ENCODE measurements around the gene RBMS1. TPM values are rescaled to one million over a fixed set of nuclear protein-coding genes. Genes with fewer than 3 reads are reported as not detected.

Gene RBMS1
- total and polyA plus RNA-seq, 8 donors, result 91.7 to 133 (median 119) TPM

DNA sequence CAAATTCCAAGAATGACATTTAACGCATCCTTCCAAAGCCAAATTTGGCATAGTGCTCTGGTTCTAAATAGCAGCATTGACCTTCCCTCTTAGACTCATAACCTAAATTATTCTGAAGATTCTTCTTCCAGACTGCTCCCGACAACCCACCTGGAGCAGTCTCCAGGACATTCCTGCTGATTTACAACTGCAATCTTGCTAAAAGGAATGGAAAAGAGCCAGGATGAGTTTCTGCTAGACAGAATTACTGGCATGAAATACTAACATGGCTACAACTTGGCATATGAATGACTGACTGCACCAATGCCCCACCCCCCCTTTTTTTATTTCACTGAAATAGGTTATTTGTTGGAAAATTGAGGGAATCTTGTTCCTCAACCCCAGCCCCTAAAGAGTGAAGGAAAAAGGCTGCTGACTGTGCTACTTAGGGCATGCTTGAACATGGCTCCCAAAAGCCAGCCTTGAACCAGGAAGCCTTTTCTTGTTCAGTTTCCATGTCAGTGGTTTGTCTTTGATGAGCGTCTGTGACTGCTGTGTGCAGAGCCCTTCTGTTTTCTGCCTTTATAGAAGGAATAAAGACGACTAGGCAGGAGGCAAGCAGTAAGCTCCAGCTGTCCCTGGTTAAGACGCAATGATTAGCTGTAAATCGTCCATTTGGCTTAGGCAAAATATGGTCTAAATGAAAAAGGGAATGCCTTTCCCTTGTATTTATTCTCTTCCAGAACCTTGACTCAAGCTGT lies 246.1 kb downstream of the RBMS1 start:
- H3K27me3 ChIP-seq, result no peaks in the 10 kb centered on the region
- H3K4me3 ChIP-seq, result no peak overlapping the region
- H3K36me3 ChIP-seq, result no peaks in the 10 kb centered on the region
- DNase-seq, result no peak
- intact Hi-C loops (cut with DNase I), result no loop called here
- H3K27ac ChIP-seq, result no peak overlapping the region
- H3K4me1 ChIP-seq, result peaks cover 0 to 12% of the 10 kb centered on the region in 2 donors
- ATAC-seq, result no peak
- H3K9me3 ChIP-seq, result no peaks in the 10 kb centered on the region
- TF ChIP-seq, protein P1, sequence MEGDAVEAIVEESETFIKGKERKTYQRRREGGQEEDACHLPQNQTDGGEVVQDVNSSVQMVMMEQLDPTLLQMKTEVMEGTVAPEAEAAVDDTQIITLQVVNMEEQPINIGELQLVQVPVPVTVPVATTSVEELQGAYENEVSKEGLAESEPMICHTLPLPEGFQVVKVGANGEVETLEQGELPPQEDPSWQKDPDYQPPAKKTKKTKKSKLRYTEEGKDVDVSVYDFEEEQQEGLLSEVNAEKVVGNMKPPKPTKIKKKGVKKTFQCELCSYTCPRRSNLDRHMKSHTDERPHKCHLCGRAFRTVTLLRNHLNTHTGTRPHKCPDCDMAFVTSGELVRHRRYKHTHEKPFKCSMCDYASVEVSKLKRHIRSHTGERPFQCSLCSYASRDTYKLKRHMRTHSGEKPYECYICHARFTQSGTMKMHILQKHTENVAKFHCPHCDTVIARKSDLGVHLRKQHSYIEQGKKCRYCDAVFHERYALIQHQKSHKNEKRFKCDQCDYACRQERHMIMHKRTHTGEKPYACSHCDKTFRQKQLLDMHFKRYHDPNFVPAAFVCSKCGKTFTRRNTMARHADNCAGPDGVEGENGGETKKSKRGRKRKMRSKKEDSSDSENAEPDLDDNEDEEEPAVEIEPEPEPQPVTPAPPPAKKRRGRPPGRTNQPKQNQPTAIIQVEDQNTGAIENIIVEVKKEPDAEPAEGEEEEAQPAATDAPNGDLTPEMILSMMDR (IDR thresholded peaks at IDR 0.05), result no peak

DNA sequence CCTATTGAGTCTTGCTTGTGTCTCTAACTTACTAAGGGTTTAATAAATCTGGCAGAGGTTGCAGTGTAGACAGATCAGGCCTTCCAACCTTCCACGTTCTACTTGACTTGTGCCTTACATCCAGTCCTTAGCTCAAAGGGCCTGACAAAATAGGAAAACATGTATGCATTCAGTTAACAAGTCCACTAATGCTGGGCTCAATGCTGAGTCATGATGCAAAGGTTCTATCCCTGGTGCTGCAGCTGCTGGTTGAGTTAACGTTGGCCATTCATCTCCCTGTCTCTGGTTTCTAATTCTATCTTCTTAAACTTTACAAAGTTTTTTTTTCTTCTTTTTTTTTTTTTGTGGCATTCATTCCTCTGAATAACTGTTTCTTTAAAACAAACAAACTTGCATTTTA lies 247.3 kb downstream of the RBMS1 start:
- Histone ChIP-seq H3K36me3 (no peaks in the 10 kb centered on the region), H3K4me3 (no peak overlapping the region), H3K9me3 (no peaks in the 10 kb centered on the region), H3K4me1 (peaks cover 4 to 17% of the 10 kb centered on the region in 2 donors), H3K27ac (no peak overlapping the region), H3K27me3 (no peaks in the 10 kb centered on the region)
- ATAC-seq (peak; percentile 20), DNase-seq (no peak)
- intact Hi-C loops (cut with DNase I), result no loop called here
- TF ChIP-seq, protein P1 (IDR thresholded peaks at IDR 0.05), result no peak

DNA sequence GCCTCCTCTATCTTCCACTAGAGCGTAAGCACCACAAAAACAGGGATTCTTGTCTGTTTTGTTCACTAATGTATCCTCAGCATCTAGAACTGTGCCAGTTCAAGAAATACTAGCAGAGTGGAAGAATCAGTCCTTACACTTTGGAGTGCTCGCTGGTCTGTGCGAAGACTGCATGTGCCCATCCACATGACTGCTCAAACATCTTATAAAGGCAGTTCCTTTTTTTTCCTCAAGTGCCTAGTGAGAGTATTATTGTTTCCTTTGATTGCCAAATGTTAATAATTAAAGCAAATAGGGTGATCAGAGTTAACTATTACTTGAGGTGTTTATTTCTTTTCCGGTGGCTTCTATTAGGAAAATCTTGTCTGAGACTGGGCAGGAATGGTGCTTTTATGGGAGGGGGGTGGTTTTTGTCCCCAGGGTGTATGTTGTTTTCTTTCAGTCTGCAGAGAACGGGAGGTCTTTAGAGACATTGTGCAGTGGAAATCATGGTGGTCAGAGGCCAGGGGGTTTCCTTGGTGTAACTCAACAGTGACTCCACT lies 247.9 kb downstream of the RBMS1 start:
- Histone ChIP-seq H3K4me3 (no peak overlapping the region), H3K9me3 (no peaks in the 10 kb centered on the region), H3K36me3 (no peaks in the 10 kb centered on the region), H3K4me1 (peaks cover 4 to 21% of the 10 kb centered on the region in 2 donors), H3K27ac (peak overlapping the region in 1 of 2 donors; percentile 33), H3K27me3 (no peaks in the 10 kb centered on the region)
- ATAC-seq (peak; percentile 72), DNase-seq (peak in 1 of 4 donors; percentile 45)
- intact Hi-C loops (cut with DNase I), result no loop called here
- TF ChIP-seq, protein P1 (IDR thresholded peaks at IDR 0.05), result no peak

DNA sequence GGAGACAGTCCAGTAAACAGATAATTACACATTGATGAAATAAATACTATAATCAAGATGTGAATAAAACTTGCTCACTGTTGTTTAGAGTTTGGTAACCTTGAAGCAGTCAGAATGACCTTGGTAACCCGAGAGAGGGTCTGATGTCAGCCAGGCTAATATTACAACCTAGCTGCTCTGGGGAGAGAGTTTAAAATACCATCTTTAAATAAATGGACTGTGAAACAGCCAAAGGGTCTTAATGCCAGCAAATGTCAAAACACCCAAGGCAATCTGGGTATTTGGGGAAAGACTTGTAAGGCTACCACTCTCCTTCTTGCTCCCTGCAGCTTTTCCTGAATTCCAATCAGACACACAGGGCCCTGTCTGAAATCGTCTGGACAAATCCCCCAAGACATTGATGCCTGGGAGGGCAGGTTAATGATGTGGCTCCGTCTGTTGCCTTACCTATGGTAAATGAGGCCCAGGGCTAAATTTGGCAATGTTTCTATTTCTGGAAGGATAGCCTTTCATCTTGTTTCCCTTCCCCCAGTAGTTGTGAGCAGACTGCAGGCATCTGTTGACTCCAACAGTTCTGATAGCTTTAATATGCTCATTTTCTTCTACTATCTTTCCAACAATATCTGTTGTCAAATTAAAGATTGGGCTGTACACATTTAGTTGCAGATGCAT lies 250.6 kb downstream of the RBMS1 start:
- intact Hi-C loops (cut with DNase I), result no loop called here
- H3K4me1 ChIP-seq, result peaks cover 4 to 21% of the 10 kb centered on the region in 2 donors
- H3K36me3 ChIP-seq, result no peaks in the 10 kb centered on the region
- TF ChIP-seq, protein P1 (IDR thresholded peaks at IDR 0.05), result no peak
- no peak for DNase-seq
- H3K9me3 ChIP-seq, result no peaks in the 10 kb centered on the region
- peak overlapping the region in 1 of 2 donors; percentile 68 for H3K27ac ChIP-seq
- no peak for ATAC-seq
- H3K4me3 ChIP-seq, result no peak overlapping the region
- no peaks in the 10 kb centered on the region for H3K27me3 ChIP-seq

All from left lung (tissue), 10 donors.